HG02970 (cell line): Measurements from ENCODE around the gene CISD2.
"Not testable (repeated sequence)": the region's sequence is repeated elsewhere in the genome, so short reads cannot be mapped to it uniquely, and the experiment has no call there.

ENCODE experiments used
- ATAC-seq: cut with Tn5 transposase; IDR thresholded peaks from one replicate; pipeline ENCODE4 v1.9.1; 2021; ENCODE audit warnings: mild to moderate bottlenecking, moderate library complexity, moderate number of reproducible peaks; ENCODE audit not compliant: unreplicated experiment, low FRiP score

CISD2 gene

GRCh38 chr4:102868781-102869568 lies at the start of gene CISD2:
Gene CISD2 (plus strand): TSS chr4:102868992. CDS start chr4:102869085, 93 bp downstream.
- ATAC-seq: peak; percentile 91

GRCh38 chr4:102819100-102819499 lies 49.7 kb upstream of the CISD2 start:
- not testable (repeated sequence) for ATAC-seq

GRCh38 chr4:102819588-102820365 lies 49.0 kb upstream of the CISD2 start:
- no peak for ATAC-seq

- no peak for ATAC-seq
Observed at GRCh38 chr4:102823464-102823863, 45.3 kb upstream of the CISD2 start.

- ATAC-seq: no peak
Observed at GRCh38 chr4:102823897-102824296, 44.9 kb upstream of the CISD2 start.

- no peak for ATAC-seq
Observed at GRCh38 chr4:102824398-102824797, 44.4 kb upstream of the CISD2 start.

GRCh38 chr4:102825261-102826091 lies 43.3 kb upstream of the CISD2 start:
- ATAC-seq: no peak

GRCh38 chr4:102826105-102826889 lies 42.5 kb upstream of the CISD2 start:
- ATAC-seq: no peak

- peak; percentile 38 for ATAC-seq
Observed at GRCh38 chr4:102826890-102827673, 41.7 kb upstream of the CISD2 start, which contains the start of gene UBE2D3. Gene UBE2D3 (minus strand): TSS chr4:102827551. CDS start chr4:102826508, 1,043 bp downstream.

GRCh38 chr4:102827674-102828496 lies 40.9 kb upstream of the CISD2 start:
- ATAC-seq: peak; percentile 82

GRCh38 chr4:102828497-102828808 lies 40.3 kb upstream of the CISD2 start:
- no peak for ATAC-seq

GRCh38 chr4:102829803-102830202 lies 39.0 kb upstream of the CISD2 start:
- ATAC-seq: no peak

GRCh38 chr4:102832105-102832504 lies 36.7 kb upstream of the CISD2 start:
- no peak for ATAC-seq

- no peak for ATAC-seq
Observed at GRCh38 chr4:102832667-102833066, 36.1 kb upstream of the CISD2 start.

- no peak for ATAC-seq
Observed at GRCh38 chr4:102836596-102836995, 32.2 kb upstream of the CISD2 start.

GRCh38 chr4:102842367-102842766 lies 26.4 kb upstream of the CISD2 start:
- ATAC-seq: no peak

GRCh38 chr4:102843273-102843672 lies 25.5 kb upstream of the CISD2 start:
- ATAC-seq: no peak

- no peak for ATAC-seq
Observed at GRCh38 chr4:102843938-102844337, 24.9 kb upstream of the CISD2 start.
